SU-DHL-6 (cell line): Measurements from ENCODE around the gene MDK.

ENCODE experiments used
- CTCF ChIP-seq: fragments of 200-600 bp; sonication (generic); IDR thresholded peaks from one replicate; pipeline ENCODE4 v1.5.1; 2017; ENCODE audit warnings: antibody characterized with exemption, mild to moderate bottlenecking, low read length, moderate library complexity; ENCODE audit not compliant: insufficient read depth, poor library complexity, severe bottlenecking
- EZH2phosphoT487 ChIP-seq: fragments of 200-600 bp; sonication (generic), shearing (Covaris generic); conservative IDR thresholded peaks from 2 replicates; pipeline ENCODE4 v1.6.1; 2018; ENCODE audit warnings: mild to moderate bottlenecking, antibody characterized with exemption, low read length, moderate library complexity, mixed read lengths

- TF ChIP-seq CTCF (no peak), EZH2phosphoT487 (no peak)
Measured at GRCh38 chr11:46402957-46403902, 21.8 kb downstream of the MDK start.
